ENCODE data around the gene CDR2.

GRCh38 chr16:22313876-22314470, 60.4 kb downstream of the CDR2 start:
- TF ChIP-seq CTCF (IDR thresholded peaks at IDR 0.05) (no peak), POLR2AphosphoS5 (IDR thresholded peaks at IDR 0.05) (no peak), POLR2A (IDR thresholded peaks at IDR 0.05) (no peak)
